ENCODE measurements around the gene FAM118B. TPM values are rescaled to one million over a fixed set of nuclear protein-coding genes. Genes with fewer than 3 reads are reported as not detected.

Gene FAM118B
- polyA plus RNA-seq, 1 of the 3 experiments (the other 2 are of a cell fraction): 19.5 TPM

GRCh38 chr11:126257144-126257543, 45.6 kb downstream of the FAM118B start:
- Histone ChIP-seq H3K27ac (ENCODE audit: low read depth in 2 of 2, low read length in 1 of 2) (peak overlapping the region; percentile 1 to 16; a peak in 2 of 4 replicates), H4K20me1 (ENCODE audit: insufficient read depth) (no peaks in the 10 kb centered on the region), H3K9me2 (no peaks in the 10 kb centered on the region), H3K4me3 (ENCODE audit: low read depth in 2 of 2, low read length in 1 of 2) (no peak overlapping the region), H3F3A (replicated peaks; ENCODE audit: insufficient read depth) (peaks cover 30% of the 10 kb centered on the region), H3K4me2 (no peak overlapping the region), H3K36me3 (replicated peaks in 1 of 2; ENCODE audit: control insufficient read depth in 1 of 2, insufficient read depth in 2 of 2, low read length in 1 of 2) (peaks cover 30 to 42% of the 10 kb centered on the region in 2 experiments), H3K9me3 (no peaks in the 10 kb centered on the region), H3K27me3 (ENCODE audit: insufficient read depth) (no peaks in the 10 kb centered on the region), H3K4me1 (ENCODE audit: control insufficient read depth in 1 of 2, insufficient read depth in 2 of 2, low read depth in 1 of 2, low read length in 1 of 2) (peaks cover 3 to 8% of the 10 kb centered on the region in 2 experiments; a peak in 3 of 4 replicates), H3K79me2 (ENCODE audit: insufficient read depth) (no peaks in the 10 kb centered on the region), H3K9ac (no peak overlapping the region), H2AFZ (ENCODE audit: low read depth) (no peak overlapping the region)
- CTCF ChIA-PET: no interaction called here
- no peak for DNase-seq
- POLR2A ChIA-PET: no interaction called here
- TF ChIP-seq GABPA (IDR thresholded peaks at IDR 0.05; ENCODE audit: low read depth): no peak
- TF ChIP-seq, protein P1, sequence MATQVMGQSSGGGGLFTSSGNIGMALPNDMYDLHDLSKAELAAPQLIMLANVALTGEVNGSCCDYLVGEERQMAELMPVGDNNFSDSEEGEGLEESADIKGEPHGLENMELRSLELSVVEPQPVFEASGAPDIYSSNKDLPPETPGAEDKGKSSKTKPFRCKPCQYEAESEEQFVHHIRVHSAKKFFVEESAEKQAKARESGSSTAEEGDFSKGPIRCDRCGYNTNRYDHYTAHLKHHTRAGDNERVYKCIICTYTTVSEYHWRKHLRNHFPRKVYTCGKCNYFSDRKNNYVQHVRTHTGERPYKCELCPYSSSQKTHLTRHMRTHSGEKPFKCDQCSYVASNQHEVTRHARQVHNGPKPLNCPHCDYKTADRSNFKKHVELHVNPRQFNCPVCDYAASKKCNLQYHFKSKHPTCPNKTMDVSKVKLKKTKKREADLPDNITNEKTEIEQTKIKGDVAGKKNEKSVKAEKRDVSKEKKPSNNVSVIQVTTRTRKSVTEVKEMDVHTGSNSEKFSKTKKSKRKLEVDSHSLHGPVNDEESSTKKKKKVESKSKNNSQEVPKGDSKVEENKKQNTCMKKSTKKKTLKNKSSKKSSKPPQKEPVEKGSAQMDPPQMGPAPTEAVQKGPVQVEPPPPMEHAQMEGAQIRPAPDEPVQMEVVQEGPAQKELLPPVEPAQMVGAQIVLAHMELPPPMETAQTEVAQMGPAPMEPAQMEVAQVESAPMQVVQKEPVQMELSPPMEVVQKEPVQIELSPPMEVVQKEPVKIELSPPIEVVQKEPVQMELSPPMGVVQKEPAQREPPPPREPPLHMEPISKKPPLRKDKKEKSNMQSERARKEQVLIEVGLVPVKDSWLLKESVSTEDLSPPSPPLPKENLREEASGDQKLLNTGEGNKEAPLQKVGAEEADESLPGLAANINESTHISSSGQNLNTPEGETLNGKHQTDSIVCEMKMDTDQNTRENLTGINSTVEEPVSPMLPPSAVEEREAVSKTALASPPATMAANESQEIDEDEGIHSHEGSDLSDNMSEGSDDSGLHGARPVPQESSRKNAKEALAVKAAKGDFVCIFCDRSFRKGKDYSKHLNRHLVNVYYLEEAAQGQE (IDR thresholded peaks at IDR 0.05; ENCODE audit: low read depth, low read length): no peak
- 97% methylated on average over 2 of the region's 2 CpGs for WGBS (ENCODE audit: low lambda C conversion rate)

DNA sequence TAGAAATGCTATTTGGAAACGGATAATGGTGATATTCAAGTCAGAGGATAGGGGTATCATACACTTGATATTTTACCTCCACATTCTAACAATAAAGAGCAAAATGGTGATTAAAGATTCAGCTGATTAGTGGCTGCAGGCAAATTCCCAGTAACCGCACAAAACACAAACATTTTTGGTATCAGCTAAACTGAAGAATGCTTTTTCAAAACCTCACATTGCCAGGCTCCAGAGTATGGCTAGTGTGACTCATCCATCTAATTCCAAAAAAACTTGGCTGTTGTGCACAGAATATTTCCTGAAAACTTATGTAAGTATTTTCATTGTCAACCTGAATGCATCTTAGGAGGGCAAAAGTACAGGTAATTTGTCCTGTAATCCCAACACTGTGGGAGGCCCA, 46.2 kb downstream of the FAM118B start:
- H3K9ac ChIP-seq: no peak overlapping the region
- H3F3A ChIP-seq (replicated peaks; ENCODE audit: insufficient read depth): peaks cover 35% of the 10 kb centered on the region
- peaks cover 35 to 49% of the 10 kb centered on the region in 2 experiments for H3K36me3 ChIP-seq (replicated peaks in 1 of 2; ENCODE audit: control insufficient read depth in 1 of 2, insufficient read depth in 2 of 2, low read length in 1 of 2)
- no peaks in the 10 kb centered on the region for H3K27me3 ChIP-seq (ENCODE audit: insufficient read depth)
- TF ChIP-seq NFIC (IDR thresholded peaks at IDR 0.05; ENCODE audit: borderline replicate concordance): peak; percentile 25; the same call in 1 of the 2 replicates
- no peak for TF ChIP-seq USF1 (IDR thresholded peaks at IDR 0.05; ENCODE audit: borderline replicate concordance, low read depth)
- peak; percentile 55 for TF ChIP-seq JUND (IDR thresholded peaks at IDR 0.05)
- peak; percentile 67; the same call in 1 of the 2 replicates for TF ChIP-seq FOSL2 (IDR thresholded peaks at IDR 0.05; ENCODE audit: borderline replicate concordance, low read depth)
- no peak for TF ChIP-seq ELF1 (IDR thresholded peaks at IDR 0.05)
- 73% methylated on average over 2 of the region's 2 CpGs for WGBS (ENCODE audit: low lambda C conversion rate)
- no peak overlapping the region for H3K4me2 ChIP-seq
- POLR2A ChIA-PET: no interaction called here
- H3K4me1 ChIP-seq (ENCODE audit: control insufficient read depth in 1 of 2, insufficient read depth in 2 of 2, low read depth in 1 of 2, low read length in 1 of 2): peaks cover 3 to 8% of the 10 kb centered on the region in 2 experiments; a peak in 3 of 4 replicates
- H3K9me2 ChIP-seq: no peaks in the 10 kb centered on the region
- CTCF ChIA-PET: no interaction called here
- no peak overlapping the region for H3K4me3 ChIP-seq (ENCODE audit: low read depth in 2 of 2, low read length in 1 of 2)
- H3K9me3 ChIP-seq: no peaks in the 10 kb centered on the region
- H4K20me1 ChIP-seq (ENCODE audit: insufficient read depth): no peaks in the 10 kb centered on the region
- peak overlapping the region; percentile 7 to 16; a peak in 2 of 4 replicates for H3K27ac ChIP-seq (ENCODE audit: low read depth in 2 of 2, low read length in 1 of 2)
- no peak for DNase-seq
- no peak overlapping the region for H2AFZ ChIP-seq (ENCODE audit: low read depth)
- H3K79me2 ChIP-seq (ENCODE audit: insufficient read depth): no peaks in the 10 kb centered on the region

- Histone ChIP-seq H3K9ac (no peak overlapping the region), H3K4me1 (ENCODE audit: control insufficient read depth in 1 of 2, insufficient read depth in 2 of 2, low read depth in 1 of 2, low read length in 1 of 2) (peaks cover 3 to 10% of the 10 kb centered on the region in 2 experiments), H3K36me3 (replicated peaks in 1 of 2; ENCODE audit: control insufficient read depth in 1 of 2, insufficient read depth in 2 of 2, low read length in 1 of 2) (peaks cover 61 to 70% of the 10 kb centered on the region in 2 experiments), H3F3A (replicated peaks; ENCODE audit: insufficient read depth) (peaks cover 36% of the 10 kb centered on the region), H3K27me3 (ENCODE audit: insufficient read depth) (no peaks in the 10 kb centered on the region), H3K9me2 (no peaks in the 10 kb centered on the region), H2AFZ (ENCODE audit: low read depth) (no peak overlapping the region), H3K79me2 (ENCODE audit: insufficient read depth) (peaks cover 9% of the 10 kb centered on the region), H3K4me2 (no peak overlapping the region), H3K27ac (ENCODE audit: low read depth in 2 of 2, low read length in 1 of 2) (no peak overlapping the region), H3K9me3 (no peaks in the 10 kb centered on the region), H3K4me3 (ENCODE audit: low read depth in 2 of 2, low read length in 1 of 2) (no peak overlapping the region), H4K20me1 (ENCODE audit: insufficient read depth) (no peaks in the 10 kb centered on the region)
- 90% methylated on average over 6 of the region's 6 CpGs for WGBS (ENCODE audit: low lambda C conversion rate)
- ChIA-PET POLR2A (interaction anchor here (0.9 to 1.2 kb wide), 3 partner anchors 19 to 51 kb away, joined by 3 to 5 read pairs (median 3); partner anchors contain the start of genes FAM118B, RPUSD4 and TIRAP), CTCF (no interaction called here)
- 0 out of 2 replicates have a peak, but pooled peaks have one; percentile 26 for TF ChIP-seq POLR2AphosphoS5 (IDR thresholded peaks at IDR 0.05; ENCODE audit: low read depth, low read length)
- no peak for TF ChIP-seq GABPA (IDR thresholded peaks at IDR 0.05; ENCODE audit: low read depth)
- DNase-seq: no peak
These were observed 50.6 kb downstream of the FAM118B start for GRCh38 chr11:126262216-126262615.
